ENCODE results near the gene QPCTL. TPM values are rescaled to one million over a fixed set of nuclear protein-coding genes. Genes with fewer than 3 reads are reported as not detected.

QPCTL gene
- total and polyA plus RNA-seq, 2 of the 13 experiments (the other 11 are each of a cell fraction or from before 2014, with no cell fraction given) = 16.0 to 19.1 TPM

- TF ChIP-seq ZFYVE20 (CRISPR knock-in tag; IDR thresholded peaks at IDR 0.05; ENCODE audit: borderline replicate concordance, low read depth) (no peak), HBP1 (CRISPR knock-in tag; IDR thresholded peaks at IDR 0.05; ENCODE audit: low read depth) (no peak; the same call in 1 of the 2 replicates), ZNF260 (CRISPR knock-in tag; IDR thresholded peaks at IDR 0.05; ENCODE audit: borderline replicate concordance, low read depth) (no peak), NFE2 (CRISPR knock-in tag; IDR thresholded peaks at IDR 0.05) (no peak), PAX8 (CRISPR knock-in tag; IDR thresholded peaks at IDR 0.05; ENCODE audit: borderline replicate concordance) (no peak), ZBTB42 (CRISPR knock-in tag; IDR thresholded peaks at IDR 0.05) (no peak), ZNF879 (CRISPR knock-in tag; IDR thresholded peaks at IDR 0.05) (no peak), ZNF333 (CRISPR knock-in tag; IDR thresholded peaks at IDR 0.05; ENCODE audit: borderline replicate concordance) (no peak), SOX13 (IDR thresholded peaks at IDR 0.05) (no peak), SOX13 (CRISPR knock-in tag; conservative IDR thresholded peaks at IDR 0.05 in 1 of 2, IDR thresholded peaks at IDR 0.05 in 1 of 2) (no peak; a peak in 1 of 4 replicates), HOXA9 (CRISPR knock-in tag; IDR thresholded peaks at IDR 0.05; ENCODE audit: borderline replicate concordance) (no peak), ZNF644 (CRISPR knock-in tag; IDR thresholded peaks at IDR 0.05; ENCODE audit: low read depth) (no peak), ATF3 (CRISPR knock-in tag; IDR thresholded peaks at IDR 0.05) (no peak), ZNF367 (CRISPR knock-in tag; IDR thresholded peaks at IDR 0.05; ENCODE audit: borderline replicate concordance) (no peak), ZNF18 (CRISPR knock-in tag; IDR thresholded peaks at IDR 0.05; ENCODE audit: insufficient replicate concordance) (no peak), DDIT3 (CRISPR knock-in tag; IDR thresholded peaks at IDR 0.05) (no peak), TAF1 (CRISPR knock-in tag; IDR thresholded peaks at IDR 0.05) (peak; percentile 41; the same call in 1 of the 2 replicates), ZHX1 (CRISPR knock-in tag; IDR thresholded peaks at IDR 0.05; ENCODE audit: low read depth) (no peak), GPN1 (CRISPR knock-in tag; IDR thresholded peaks at IDR 0.05; ENCODE audit: borderline replicate concordance) (no peak), ZNF468 (CRISPR knock-in tag; IDR thresholded peaks at IDR 0.05) (no peak)
- TF ChIP-seq, protein P1, sequence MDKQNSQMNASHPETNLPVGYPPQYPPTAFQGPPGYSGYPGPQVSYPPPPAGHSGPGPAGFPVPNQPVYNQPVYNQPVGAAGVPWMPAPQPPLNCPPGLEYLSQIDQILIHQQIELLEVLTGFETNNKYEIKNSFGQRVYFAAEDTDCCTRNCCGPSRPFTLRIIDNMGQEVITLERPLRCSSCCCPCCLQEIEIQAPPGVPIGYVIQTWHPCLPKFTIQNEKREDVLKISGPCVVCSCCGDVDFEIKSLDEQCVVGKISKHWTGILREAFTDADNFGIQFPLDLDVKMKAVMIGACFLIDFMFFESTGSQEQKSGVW (CRISPR knock-in tag; IDR thresholded peaks at IDR 0.05; ENCODE audit: borderline replicate concordance) = no peak
These were observed 38.2 kb downstream of the QPCTL start, which contains the start of gene FBXO46 (continued) for GRCh38 chr19:45730368-45731288.
